HT1080 (cell line): ENCODE results near the gene DLG4. TPM values are rescaled to one million over a fixed set of nuclear protein-coding genes. Genes with fewer than 3 reads are reported as not detected.

Experiments
- DNase-seq: peaks from one replicate; pipeline ENCODE4 v3.0.0-alpha.2; 2015; ENCODE audit warnings: low read depth
- total RNA-seq: library from RNA; depleted of rRNA; stranded (reverse); fragments of >200 nt; shearing (Covaris generic); gene quantifications from 2 replicates; pipeline ENCODE4 v1.2.3, GENCODE V29; 2014

DLG4 gene
- total RNA-seq, 1 experiment from 2014 or later = 14.2 TPM

DNA sequence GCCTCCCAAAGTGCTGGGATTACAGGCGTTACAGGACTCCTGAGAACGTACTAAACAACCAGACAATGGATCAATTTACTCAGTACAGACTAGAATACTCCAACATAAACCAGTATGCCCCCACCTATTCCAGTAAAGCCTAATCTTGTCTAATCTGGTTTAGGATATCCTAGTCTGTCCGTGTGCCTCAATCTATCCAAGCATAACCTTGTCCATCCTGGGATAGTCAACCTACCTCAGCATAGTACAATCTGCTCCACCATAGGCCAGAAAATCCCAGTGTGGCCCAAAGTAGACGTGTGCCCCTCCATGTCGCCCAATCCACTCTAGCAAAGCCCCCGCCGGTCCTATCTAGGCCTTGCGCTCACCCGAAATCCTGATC is 14.1 kb upstream of the DLG4 start:
- no peak for DNase-seq

DNA sequence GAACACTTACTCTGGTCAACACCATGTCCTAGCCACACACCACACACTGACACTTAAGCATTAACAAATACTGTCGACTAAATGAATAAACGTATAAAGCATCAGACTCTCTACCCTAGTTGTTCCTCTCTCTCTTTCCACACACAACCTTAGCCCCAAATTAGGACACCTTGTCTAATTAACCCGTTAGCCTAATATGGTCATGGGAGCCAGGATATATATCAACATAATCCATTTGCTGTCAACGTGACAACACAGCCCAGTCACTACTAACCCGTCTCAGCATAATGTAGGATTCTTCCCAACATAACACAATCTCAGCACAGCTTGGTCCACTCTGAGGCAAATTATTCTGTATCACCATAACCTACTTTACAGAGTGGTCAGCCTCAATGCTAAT is 12.5 kb upstream of the DLG4 start:
- DNase-seq = no peak

DNA sequence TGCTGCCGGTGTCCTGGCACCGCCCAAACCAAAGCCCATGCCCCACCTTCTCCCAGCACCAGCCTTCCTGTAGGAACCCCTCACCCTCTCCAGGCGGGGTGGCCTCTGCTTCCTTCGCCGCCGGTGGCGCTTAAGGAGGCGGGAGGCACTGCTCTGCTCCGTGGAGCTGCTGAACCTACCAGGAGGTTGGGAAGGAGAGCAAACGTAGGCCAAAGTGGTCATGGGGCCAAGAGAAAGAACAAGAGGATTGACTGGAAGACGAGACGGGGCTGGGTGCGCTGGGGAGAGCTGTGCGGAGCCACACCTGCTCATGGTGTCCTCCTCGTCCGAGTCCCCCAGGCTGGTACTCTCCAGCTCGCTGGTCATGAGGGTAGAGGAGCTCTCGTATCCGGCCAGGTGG is 9.9 kb upstream of the DLG4 start:
- DNase-seq = no peak

DNA sequence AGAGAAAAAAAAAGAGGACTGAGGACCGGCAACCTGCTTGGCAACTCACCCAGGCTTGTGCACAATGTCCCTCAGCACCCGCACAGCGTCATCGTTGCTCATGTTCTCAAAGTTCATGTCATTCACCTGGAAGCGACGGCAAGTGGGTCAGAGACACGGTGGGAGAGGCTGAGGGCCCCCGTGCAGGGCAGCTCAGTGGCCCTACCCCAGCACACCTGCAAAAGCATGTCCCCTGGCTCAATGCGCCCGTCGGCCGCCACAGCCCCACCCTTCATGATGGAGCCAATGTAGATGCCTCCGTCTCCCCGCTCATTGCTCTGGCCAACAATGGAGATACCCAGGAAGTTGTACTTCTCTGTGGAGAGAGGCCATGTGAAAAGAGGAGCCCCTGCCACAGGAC is 9.3 kb upstream of the DLG4 start:
- no peak for DNase-seq

DNA sequence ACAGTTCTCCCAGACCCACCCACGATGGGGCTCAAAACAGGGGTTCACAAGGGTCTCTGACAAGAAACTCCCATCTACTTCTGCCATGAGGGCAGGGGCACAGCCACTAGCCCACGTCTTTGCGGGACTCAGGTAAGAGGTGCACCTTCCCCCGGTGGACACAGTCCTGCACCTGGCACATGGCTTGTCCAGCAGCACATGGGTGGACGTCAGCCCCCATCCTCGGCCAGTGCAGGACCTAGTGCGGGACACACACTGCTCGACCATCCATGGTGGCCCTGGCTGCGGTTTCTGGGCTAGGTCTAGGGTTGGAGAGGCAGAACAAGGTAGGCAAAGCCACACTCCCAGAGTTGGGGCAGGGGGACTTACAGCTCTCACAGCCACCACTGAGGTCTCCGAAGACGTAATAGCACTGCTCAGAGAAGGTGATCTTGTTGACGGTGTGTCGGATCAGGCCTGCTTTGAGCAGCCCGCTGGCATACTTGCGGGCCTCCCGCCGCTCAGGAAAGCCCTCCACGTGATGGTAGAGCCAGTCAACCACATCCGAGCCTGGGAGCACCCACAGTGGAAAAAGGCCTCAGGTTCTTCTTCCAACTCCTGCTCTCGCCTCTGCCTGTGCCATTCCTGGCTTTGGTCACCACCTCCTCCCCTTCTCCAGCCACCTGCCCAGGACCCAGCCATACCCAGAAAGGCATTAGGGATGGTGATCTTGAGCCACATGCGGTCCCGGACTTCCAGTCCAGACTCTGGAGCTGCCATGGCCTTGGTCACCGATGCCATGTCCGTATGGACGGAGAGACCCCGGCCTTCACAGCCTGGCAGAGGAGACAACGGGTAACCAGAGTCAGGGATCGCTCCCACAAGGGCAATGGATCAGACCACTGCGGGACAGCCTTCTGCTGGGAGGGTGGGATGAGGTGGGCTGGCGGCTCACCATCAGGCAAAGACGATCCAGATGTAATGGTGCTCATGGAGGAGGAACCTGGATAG is 7.4 kb upstream of the DLG4 start:
- DNase-seq = no peak

DNA sequence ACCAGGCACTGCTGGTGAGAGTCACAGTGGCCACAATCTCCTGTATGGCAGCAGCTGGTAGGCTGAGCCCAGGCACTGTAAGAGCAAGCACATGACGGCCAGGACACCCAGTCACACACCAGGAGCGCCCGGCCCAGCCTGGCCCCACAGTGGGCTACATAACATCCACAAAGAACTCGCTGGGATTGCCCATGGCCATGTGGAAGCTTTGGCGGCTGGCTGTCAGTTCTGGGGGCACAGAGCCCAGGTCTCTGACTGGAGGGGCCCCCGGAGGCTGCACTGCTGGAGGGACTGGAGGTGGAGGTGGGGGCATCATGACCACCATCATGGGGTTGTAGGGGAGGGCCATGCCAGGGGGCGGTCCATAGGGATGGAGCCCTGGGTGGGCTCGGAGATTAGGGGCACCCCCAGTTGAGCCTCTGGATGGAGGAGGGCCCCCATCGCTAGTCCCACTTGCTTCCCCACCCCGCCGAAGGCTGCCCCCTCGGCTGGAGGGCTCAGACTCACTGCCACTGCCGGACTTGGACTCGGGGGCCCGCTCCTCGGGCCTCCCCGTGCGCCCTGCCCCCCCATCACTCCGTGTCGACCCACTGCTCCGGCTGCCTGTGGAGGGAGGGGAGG is 6.2 kb upstream of the DLG4 start:
- no peak for DNase-seq

DNA sequence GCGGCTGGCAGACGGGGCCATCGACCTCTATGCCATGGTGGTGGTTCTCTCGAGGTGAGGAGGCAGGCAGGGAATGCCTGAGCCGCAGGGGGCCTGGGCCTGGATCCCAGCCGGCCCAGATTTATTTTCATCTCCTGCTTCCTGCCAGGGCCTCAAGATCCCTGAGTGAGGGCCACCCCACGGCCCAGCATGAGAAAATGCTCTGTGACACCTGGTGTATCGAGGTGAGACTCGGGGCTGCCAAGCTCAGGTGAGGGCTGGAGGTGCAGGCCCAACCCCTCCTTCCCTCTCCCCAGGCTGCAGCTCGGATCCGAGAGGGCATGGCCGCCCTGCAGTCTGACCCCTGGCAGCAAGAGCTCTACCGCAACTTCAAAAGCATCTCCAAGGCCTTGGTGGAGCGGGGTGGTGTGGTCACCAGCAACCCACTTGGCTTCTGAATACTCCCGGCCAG is 5.0 kb upstream of the DLG4 start:
- DNase-seq = no peak

DNA sequence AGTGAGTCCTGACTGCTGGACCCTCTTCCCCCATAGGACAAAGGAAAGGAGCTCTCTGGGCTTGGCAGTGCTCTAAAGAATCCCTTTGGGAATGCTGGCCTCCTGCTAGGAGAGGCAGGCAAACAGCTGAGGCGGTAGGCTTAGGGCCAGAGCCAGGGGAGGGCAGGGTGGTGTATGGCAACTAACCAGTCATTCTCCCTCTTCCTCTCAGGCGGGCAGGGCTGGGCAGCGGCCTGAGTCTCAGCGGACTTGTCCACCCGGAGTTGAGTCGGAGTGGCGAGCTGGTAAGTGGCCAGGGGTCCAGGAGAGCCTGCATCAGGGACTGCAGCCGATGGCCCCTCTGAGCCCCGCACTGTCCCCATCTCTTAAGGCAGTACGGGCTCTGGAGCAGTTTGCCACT is 4.5 kb upstream of the DLG4 start:
- DNase-seq = no peak

DNA sequence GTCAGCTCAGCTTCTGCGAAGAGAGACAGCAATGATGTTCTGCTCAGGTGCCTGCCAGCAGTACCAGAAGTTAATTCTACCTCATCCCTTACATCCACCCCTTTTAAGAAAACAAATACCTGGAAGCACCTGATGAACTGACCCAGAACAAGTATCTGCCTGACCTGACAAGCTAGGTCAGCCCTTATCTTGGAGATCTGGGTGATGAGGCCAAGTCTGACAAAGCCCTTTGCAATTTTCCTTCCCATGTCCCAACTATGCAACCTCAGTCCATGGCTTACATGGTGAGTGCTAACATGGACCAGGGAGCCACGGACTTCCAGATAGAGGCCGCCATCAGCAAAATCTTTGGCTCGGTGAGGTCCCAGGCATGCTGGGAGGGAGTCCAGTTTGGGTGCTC is 3.7 kb upstream of the DLG4 start:
- no peak for DNase-seq

DNA sequence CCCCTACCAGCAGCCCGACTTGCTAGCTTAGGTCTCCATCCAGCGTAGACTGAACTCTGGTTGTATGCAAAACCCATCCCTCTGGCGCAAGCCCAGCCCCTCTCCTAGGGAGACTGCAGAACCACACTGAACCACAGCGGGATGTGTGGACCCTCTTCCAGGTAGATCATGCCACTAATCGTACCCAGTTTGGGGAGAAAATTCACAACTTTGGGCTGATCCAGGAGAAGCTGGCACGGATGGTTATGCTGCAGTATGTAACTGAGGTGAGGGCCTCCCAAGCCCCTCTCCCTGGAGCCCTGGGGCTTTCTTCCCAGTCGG is 3.3 kb upstream of the DLG4 start:
- DNase-seq = no peak

DNA sequence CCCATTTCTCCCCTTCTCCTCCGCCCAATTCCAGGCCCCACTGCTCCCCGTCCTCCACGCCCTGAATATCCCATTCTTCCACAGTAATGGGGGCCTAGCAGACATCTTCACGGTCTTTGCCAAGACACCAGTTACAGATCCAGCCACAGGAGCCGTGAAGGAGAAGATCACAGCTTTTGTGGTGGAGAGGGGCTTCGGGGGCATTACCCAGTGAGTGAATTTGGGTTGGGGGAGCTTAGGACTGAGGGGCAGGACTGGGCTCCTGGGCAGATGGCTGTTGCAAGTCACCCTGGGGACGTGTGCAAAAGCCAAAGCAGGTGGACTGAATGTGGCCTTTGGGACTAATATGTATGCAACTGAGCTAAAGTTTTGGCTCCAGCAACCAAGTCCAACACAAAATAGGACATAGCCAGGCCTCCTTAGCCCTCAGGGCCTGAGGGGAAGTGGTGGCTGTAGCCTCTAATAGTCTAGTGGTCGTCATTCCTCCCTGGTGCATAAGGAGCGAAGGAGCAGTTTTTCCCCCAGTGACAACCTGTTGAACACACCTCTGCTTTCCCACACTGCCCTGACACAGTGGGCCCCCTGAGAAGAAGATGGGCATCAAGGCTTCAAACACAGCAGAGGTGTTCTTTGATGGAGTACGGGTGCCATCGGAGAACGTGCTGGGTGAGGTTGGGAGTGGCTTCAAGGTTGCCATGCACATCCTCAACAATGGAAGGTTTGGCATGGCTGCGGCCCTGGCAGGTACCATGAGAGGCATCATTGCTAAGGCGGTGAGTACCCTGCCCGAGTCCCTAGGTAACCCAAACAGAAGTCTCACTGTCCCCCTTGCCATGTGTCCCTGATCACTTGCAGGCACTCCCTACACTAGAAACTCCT is 2.7 kb upstream of the DLG4 start:
- DNase-seq = no peak

DNA sequence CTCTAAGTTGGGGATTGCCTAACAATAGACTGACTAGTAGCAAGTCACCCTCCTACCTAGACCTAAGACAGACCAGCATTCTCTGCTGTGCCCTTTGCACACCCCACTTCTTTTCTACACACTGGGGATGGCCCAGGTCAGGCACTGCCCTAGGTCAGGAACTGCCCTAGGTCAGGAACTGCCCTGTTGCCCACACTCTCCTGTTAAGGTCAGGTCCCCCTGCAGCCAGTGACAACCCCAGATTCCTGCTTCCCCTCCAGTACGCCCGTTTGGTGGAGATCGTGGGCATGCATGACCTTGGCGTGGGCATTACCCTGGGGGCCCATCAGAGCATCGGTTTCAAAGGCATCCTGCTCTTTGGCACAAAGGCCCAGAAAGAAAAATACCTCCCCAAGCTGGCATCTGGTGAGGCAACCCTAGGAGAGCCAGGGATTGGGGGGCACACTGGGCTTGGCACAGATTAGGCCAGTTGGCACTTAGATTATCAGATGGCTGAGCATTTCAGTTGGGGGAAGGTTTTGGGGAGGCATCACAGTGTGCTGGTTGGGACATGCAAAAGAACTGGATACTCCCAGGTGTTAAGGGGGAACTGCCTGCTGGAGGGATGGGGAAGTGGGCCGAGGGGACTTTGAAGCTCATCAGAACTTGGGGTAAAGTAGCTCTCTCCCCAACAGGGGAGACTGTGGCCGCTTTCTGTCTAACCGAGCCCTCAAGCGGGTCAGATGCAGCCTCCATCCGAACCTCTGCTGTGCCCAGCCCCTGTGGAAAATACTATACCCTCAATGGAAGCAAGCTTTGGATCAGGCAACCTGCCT is 1.8 kb upstream of the DLG4 start:
- no peak for DNase-seq

DNA sequence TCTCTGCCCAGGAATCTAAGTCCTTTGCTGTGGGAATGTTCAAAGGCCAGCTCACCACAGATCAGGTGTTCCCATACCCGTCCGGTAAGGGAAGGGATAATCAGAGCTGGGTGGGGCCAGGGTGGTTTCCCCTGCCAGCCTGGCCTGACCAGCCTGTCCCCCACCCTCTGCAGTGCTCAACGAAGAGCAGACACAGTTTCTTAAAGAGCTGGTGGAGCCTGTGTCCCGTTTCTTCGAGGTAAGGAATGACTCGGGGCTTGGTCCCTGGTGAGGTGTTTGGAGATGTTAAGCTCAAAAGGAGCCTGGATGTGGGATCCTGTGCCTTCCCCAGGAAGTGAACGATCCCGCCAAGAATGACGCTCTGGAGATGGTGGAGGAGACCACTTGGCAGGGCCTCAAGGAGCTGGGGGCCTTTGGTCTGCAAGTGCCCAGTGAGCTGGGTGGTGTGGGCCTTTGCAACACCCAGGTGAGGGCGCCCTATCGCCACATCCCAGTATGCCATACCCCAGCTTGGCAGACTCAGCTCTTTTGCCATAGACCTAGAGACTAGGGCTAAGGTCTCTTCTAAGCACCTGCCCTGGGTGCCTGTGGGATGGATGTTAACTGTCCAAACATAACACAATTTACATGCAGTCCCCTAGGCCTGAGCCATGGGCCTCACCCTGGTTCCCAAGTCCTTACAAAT is 1.1 kb upstream of the DLG4 start:
- DNase-seq = peak; percentile 78

DNA sequence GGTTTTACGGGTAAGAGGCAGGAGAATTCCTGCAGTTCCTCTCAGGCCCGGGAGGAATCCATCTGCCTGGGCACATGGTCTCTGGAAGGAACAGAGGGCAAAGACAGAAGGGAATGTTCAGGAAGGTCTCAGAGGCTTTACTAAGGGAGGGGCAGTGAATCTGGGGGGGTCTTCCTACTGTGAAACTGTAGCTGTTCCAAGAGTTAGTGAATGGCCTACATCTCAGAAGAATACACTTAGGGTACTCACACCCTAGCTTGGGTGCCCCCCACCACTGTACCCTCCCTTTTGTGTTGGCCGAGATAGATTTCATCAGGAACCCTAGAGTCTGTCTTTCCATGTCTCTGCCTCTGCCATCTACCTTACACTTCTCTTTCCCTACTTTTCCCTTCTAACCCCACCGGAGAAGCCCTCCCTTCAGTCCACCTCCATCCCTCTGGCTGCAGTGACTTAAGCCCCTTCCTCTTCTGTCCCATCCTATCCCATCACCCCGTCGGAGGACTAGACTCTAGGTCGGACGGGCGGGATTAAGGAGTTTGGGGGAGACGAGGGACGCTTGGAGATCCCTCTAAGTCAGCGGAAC is 316 bp downstream of the DLG4 start:
- no peak for DNase-seq

DNA sequence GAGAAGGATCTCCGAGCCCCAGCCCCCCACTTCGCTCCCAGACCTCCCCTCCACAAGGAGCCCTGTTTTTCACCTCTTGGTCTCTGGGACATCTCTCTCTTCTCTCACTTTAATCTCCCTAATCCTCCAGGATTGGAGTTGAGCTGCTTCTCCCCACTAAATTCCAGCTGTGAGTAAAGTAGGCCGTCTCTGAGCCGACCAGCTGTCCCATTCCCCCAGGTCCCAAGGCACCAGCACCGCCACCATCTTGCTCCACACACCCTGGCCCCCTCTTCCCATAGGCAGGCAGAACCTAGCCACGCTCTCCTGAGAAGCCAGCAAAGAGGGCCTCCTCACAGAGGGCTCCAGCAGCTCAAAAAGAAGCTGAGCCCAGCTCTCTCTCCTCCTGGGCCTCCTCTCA is 878 bp downstream of the DLG4 start:
- no peak for DNase-seq

DNA sequence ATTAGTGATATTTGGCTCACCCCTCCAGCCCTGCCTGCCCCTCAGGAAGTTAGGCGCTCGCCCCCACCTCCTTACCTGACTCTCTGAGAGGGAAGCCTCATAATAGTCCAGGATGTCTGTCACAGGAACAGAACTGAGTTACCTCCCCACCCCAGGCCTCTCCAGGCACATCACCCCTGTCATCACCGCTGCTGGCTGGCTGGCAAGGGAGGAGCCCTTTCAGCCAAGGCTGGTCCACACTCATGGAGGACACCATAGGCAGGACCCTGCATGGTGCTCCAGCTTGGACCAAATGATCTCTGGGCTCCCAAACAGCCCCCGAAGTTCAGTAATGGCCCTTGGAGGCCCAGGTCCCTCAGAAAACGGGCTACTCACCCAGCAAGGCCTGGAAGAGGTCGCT is 1.5 kb downstream of the DLG4 start:
- no peak for DNase-seq

DNA sequence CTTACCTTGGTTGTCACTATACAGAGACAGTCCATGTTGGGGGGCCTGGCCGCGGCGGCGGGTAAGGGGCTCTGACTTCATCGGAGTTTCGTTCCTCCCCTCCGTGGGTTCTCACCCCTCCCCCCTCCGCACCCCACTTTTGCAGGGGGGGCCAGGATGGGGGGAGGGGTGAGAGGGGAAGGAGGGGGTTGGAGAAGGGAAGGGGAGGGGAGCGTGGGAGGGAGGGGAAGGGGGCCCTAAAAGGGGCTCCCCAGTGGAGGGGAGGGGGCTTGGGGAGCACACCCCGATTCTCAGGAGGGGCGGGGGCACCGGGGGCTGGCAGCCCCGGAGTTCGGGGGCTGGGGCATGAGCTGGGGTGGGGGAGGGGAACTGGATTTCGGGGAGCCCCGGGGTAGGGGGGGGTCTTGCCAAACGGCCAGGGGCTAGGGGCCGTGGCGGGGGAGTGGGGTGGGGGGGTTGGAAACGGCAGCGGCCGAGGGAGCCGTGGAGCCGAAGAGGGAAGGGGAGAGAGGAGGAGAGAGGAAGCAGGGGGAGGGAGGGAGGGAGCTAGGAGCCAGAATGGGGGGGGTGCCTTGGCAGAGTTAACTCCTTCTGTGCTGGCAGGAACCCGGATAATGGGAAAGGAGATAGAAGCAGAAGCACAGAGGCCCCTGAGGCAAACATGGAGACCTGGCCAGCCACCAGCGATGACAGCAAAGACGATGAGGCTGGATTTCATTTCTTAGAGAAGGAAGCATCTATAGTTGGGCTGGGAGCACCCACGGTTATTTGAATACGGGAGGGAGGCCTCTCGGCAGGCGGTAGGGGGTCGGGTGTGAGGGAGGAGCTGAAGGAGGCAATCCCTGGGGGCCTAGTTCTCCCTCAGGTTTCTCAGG is 2.3 kb downstream of the DLG4 start:
- DNase-seq = no peak

DNA sequence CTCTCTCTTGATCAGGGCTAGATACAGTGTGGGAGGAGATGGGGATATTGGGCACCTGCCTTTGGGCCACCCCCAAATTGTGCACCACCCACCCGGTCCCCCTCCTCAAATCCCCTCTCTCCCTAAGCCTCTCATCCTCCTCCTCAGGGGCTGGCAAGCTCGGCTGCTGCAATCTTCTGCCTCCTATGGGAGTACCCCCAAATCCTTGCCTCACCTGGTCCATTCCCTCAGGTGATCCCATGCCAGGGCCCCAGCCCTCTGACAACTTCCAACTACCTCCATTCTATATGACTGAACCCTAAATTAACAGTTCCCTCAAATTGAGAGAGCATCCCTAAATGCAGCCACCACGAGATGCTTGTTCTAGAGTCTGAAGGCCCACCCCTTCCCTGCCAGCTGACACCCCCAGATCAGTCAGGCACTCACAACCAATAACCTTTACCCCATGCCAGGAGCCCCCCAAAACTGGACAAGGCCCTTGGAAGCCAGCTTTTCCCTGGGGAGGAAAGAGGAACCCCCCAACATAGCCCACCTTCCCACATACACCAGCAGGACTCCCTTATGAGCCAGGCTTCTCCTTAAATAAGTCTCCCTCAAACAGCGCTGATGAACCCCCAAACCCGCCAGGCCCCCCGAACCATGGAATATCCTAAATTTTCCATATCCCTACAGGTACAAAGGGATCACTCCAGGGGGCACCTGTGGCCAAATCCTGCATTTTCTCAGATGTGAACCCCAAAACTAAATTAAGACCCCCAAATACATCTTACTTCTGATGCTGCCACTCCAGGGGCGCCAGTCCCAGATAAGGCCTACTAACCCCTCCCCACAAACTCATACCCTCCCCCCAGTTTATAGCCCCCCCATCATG is 3.2 kb downstream of the DLG4 start:
- no peak for DNase-seq
